GM19468 (cell line): Measurements from ENCODE around the gene PLA2G4A.

Source experiments
- ATAC-seq: cut with Tn5 transposase; IDR thresholded peaks from one replicate; pipeline ENCODE4 v1.9.1; 2021; ENCODE audit warnings: mild to moderate bottlenecking, moderate library complexity, moderate number of reproducible peaks; ENCODE audit not compliant: unreplicated experiment; ENCODE audit errors: extremely low read depth

The PLA2G4A gene

DNA sequence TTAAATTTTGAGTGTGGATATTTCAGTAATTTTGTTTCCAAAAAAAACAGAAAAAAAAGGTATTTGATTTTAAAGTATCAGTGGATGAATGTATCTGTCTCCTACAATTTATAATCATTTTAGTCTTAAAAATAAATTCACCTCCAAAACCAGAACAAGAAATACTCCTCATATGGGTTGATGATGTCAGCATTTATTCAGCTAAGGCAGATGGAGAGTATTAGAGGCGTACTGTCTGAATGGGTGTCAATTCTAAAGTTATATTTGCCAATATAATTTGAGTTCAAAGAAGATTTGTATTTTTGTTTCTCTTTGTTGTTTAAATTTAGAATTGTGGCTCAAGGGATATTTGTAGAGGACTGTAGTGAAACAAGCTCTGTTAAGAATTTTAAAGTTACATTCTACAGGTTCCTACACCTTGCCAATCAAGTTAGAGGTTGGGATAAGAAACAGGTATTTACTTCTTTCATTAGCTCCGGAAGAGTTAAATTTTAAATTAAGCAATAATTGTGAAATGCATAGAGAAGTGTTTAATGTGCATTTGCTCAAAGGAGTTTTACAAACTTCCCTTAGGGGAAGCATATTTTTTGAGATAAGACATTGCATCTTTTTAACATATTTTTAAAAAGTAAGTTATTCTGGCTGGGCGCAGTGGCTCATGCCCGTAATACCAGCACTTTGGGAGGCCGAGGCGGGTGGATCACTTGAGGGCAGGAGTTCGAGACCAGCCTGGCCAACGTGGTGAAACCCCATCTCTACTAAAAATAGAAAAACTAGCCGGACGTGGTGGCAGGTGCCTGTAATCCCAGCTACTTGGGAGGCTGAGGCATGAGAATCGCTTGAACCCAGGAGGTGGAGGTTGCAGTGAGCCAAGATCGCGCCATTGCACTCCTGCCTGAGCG is 1.2 kb downstream of the PLA2G4A start:
- ATAC-seq: no peak

DNA sequence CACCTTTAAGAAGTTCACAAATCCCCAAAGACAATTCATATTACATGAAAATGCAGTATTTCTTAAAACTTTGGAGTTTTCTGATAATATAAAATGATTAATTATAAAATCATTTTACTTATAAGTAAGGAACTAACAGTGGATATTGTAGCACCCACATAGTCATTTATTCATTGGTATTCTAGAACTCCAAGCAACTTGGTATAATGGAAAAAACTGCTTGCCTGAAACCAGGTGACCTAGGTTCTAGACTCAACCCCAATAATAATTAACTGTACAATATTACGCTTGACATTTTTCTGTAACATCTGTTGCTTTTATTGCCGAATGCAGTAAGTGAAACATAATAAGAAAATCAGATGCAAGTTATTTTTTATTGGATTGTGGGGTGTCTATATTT is 2.4 kb downstream of the PLA2G4A start:
- no peak for ATAC-seq

DNA sequence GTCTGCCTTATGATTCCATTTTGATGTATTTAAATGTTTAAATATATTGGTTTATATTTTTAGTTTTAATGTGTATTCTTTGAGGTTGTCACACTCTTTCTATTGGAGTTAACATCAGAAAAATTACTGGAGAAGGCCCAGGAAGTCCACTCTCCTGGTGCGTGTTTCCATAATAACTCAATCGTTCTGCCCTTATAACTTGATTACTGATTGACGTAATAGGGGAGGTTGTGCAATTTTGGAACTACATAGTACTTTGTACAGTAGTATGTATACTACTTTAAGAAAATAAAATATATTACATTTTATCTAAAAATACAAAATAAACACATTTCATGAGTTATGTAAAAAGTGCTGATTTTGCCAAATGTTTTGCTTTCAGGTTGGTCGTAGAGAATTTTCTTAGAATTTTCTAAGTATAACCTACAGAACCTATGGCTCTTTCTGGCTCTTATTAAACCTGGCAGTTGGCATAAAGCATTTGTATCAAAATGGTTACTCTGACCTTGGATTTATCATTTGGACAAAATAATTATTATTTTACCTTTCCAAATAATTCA is 5.7 kb downstream of the PLA2G4A start:
- ATAC-seq: no peak

DNA sequence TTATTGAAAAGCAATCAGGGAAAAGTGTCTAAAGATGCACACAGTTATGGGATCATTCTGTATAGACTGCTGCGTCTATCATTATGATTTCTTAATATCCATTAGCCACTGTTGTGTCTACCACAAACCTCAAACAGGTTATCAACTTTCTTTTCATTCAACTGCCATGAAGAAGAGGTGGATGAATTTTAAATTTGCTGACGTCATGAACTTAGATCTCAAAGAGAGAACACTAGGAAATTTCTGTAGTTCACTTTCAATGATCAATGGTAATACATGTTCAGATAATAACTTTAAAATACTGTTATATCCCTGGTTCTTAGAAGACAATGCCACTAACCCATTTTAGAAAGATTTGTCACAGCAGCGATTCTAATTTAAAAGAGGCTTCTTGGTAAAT is 6.7 kb downstream of the PLA2G4A start:
- ATAC-seq: no peak

DNA sequence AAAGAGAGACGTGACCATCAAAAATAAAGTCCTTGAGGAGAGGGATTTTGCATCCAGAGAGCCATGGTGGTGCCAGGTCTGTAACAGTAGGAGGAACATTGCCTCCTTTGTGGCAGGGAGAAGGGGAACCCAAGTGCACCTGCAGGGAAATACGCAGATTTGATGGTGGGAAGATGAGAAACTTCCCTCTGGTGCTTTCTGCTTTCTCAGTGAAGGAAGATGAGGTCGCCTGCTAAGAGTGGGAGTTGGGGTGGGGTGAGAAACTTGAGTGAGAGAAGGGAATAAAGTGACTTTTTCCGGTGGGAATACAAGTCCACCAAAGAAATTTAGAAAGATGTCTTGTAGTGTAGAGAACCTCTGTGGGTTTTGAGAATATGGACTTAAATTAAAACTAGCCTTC is 9.1 kb downstream of the PLA2G4A start:
- no peak for ATAC-seq

DNA sequence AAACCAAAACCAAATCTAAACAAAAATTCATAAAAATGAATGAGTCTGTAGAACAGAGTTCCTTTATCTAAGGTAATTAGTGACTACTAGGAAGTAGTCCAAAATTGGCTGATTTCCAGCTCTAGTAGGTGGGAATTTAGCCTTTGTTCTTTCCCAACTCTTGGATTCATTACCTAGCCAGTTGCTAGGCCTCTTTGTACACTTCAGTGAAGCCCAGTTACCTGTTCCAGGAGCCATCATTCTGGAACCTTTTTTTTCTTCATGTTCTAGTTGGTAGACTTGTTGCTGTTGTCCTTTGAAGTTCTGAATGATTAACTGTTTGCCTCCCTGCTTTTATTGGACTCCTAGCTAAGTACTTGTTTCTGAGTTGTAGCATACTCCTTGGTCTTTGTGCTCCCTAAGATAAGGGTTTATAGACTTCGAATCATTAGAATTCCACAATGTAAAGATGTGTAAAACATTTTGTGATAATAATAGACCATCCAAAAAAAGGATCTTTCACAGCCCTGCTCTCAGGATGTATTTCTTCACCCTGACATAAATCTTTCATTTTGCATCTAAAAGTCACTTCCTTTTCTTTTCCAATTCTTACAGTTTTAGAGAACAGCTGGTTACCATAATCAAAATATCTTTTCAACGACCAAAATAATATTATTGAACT is 9.8 kb downstream of the PLA2G4A start:
- ATAC-seq: no peak

DNA sequence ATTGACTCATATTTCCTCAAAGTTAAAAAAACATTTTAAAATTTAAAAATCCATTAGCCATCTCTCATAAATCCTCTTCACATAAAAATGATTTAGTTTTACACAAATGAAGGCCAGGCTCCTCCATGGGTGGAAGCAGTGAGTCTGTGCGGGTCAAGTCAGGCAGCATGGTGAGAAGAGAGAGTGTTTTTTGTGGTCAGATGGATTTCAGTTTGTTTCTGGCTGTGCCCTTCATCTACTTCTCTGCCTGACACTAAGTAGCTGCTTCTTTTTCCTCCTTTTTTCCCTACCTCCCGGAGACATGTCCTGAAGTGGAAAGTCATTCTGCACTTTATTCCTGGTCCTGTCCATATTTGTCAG is 10.3 kb downstream of the PLA2G4A start:
- no peak for ATAC-seq

DNA sequence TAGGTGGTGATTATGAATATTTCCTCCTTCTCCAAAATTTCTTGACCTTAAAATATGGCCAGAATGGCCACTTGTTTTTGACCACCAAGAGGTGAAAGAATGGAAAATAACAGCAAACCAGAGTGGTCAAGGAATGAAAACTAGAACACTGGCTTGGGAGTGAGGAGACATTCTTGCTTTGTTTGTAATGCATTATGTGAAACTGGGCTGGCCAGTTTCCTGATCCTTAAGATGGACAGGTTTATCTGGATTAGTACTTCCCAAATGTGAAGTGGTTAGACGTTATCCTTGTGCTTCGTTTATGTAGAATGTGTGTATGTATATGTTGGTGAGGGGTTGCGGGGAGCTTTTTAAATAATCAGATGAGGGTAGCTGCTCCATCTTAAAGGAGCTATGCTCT is 12.8 kb downstream of the PLA2G4A start:
- ATAC-seq: no peak

DNA sequence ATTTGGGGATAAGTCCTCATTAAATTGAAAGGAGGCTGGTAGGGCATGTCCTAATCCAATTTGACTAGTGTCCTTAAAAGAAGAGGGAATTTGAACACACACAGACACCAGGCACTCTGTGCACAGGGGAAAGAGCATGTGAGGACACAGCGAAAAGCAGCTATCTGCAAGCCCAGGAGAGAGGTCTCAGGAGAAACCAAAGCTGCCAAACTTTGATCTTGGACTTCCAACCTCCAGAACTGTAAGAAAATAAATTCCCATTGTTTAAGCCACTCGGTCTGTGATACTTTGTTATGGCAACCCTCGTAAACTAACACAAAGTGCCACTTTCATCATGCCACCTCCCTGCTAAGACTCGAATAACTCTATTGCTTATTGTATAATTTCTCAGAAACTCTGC is 13.8 kb downstream of the PLA2G4A start:
- ATAC-seq: no peak

DNA sequence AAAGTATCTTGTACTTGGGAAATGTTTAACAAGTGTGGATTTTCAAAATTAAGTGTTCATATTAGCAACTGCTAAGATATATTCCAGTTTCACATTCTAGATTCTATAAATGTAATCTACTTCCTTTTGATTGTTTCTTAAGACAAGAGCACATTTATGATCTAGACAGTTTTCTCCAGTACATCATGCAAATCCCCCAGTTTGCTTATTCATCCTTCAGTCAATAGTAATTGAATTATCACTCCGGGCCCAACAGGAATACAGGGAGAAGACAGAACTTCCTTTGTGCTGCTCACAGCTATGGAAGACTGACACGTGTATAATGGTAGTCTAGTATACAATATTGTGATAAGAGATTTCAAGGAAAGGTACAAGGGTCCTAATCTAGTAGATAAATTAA is 14.5 kb downstream of the PLA2G4A start:
- no peak for ATAC-seq

DNA sequence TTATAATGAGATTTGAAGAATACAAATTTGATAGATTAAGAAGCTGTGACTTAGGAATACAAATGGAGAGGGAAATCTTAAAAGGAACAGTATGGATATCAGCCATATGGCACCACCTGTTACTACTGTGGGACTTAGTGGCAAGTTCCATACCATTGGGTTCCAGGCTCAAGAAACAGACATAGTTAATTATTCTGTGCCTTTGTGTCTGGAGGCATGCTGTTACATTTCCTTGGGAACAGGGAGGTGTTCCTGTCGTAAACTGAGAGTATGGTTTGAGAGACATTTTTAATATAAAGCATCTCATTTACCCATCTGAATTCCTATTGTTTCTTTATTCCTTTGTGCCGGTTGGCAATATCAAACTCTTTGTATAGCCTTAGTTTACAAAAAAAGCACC is 15.2 kb downstream of the PLA2G4A start:
- ATAC-seq: no peak

DNA sequence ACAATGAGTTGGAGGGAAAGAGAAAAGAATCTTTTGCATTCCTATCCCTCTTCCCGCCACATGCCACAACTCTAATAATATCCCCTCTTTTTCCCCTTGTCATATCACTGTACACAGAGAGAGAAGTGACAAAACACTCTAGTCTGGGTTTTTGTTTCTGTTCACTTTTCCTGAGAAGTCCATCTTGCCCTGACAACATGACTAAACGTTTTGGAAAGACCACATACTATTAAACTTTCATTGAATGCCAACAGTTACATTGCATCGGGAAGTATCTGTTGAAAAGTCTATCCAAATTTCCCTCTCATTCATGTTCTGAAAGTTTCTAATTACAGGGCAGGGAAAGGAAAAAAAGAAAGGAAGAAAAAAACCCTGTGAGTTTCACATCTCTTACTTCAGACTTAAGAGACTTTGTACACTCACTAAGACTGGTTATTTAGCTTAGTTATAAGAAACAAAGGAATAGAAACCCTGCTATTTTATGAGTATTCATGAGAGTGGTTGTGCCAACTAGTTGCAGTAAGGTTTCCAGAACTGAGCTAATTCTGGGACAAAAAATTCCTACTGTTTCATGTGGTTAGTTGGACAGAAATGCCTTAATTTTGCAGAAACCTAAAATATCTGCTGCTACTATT is 16.9 kb downstream of the PLA2G4A start:
- ATAC-seq: no peak

DNA sequence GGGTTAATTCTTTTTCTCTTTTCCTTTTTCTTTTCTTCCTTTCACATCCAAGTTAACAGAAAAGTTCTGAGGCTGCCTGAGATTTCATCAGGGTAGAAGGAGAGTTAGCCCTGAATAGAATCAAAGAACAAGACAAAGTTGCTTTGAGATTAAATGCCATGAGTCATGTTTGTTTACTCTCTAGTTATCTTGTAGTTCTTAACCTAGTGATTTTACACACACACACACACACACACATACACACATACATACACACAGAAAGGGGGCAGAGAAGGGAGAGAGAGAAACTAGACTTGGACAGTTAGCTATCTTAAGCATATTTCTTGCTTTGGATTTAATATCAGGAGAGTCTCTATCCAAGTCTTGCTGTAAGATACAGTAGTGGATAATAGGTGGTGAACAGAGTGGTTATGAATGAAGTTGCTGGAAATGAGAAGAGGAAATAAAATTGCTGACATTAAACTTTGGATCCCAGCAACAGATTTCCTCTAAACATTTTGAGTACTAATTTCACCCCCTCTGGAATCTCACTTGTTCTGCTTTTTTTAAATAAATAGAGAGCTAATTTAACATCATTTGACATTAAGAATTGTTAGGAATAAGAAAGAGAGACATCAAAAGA is 19.9 kb downstream of the PLA2G4A start:
- no peak for ATAC-seq

DNA sequence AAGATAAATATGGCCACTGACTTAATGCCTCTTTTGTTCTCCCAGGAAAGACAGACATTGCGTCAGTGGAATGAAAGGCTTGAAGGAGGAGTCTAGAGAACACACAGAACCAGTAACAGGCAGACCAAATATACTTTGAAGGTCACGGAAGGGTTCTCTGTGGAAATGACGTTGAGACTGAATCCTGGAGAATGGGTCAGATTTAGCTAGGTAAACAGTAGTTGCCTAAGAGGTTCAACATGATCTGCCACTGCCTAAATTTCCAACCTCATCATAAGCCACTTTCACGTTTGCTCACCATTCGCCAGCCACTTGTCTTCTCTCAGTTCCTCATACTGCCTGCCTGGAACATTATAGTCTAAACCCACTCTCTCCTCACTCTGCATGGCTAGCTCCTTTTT is 20.5 kb downstream of the PLA2G4A start:
- ATAC-seq: peak; percentile 85

DNA sequence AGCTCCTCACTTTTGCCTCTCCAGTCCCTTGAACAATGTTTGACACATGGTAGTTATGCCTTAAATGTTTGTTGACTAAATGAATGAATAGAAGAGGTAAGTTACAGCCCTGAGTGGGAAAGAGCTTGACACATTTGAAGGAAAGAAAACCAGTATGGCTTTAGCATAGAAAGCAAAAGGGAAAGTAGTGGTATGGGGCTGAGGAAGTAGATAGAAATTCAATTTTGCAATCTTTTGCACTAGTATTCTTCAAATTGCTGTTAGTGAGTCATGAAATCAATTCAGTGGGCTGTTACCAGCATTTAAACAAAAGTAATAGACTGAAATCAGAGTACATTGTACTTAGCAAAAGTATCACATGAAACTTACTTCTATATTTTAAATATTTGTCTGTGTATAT is 21.1 kb downstream of the PLA2G4A start:
- no peak for ATAC-seq

DNA sequence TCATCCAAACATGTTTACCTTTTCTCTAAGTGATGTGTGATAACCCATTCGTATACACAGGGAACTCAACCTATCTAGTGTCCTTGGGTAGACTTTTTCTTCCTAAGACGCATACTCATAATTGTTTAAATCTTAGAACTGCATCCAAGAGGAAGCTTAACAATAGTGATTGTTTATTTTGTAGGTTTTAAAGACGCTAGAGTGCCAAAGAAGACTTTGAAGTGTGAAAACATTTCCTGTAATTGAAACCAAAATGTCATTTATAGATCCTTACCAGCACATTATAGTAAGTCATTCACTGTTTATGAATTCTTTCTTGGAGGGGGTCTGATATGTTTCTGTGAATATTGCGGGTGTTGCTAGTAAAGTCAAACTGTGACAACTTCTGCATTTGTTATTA is 25.4 kb downstream of the PLA2G4A start:
- ATAC-seq: no peak

DNA sequence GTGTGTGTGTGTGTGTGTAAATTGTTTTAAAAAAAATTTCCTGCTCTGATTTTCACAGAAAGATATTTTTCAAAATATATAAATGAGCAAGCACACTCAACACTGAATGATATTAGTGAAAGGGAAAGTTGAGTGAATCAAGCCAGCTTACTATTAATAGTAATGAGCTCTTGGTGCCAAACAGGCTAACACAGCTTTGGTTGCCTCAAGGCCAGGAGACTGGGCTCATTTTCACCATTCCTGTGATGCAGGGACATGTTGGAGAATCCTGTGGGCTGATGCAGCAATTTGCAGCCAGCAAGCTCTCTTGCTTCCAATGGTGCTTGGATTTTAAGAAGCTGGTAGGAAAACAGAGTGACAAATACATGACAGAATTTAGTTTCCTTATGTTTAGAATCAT is 30.2 kb downstream of the PLA2G4A start:
- no peak for ATAC-seq

DNA sequence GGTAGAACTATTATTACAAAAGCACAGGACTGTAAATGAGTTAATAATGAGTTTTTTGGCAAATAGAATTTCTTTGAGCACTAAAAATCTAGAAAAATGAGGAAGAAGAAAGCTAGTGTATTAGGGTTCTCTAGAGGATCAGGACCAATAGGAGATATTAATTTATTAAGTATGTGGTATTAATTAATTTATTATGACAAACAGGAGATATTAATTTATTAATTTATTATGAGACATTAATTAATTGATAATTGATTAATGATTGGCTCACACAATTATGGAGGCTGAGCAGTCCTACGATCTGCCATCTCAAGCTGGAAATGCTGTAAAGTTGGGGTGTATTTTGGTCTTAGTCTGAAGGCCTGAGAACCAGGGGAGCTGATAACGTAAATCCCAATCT is 31.2 kb downstream of the PLA2G4A start:
- no peak for ATAC-seq

DNA sequence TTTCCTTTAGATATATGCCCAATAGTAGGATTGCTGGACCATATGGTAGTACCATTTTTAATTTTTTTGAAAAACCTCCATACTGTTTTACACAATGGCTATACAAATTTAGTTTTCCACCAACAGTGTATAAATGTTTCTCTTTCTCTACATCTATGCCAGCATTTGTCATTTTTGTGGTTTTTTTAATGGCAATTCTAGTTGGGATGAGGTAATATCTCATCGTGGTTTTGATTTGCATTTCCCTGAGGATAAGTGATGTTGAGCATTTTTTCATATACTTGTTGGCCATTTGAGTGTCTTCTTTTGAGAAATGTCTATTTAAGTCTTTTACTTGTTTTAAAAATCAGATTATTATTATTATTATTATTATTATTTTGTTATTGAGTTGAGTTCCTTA is 35.5 kb downstream of the PLA2G4A start:
- no peak for ATAC-seq

DNA sequence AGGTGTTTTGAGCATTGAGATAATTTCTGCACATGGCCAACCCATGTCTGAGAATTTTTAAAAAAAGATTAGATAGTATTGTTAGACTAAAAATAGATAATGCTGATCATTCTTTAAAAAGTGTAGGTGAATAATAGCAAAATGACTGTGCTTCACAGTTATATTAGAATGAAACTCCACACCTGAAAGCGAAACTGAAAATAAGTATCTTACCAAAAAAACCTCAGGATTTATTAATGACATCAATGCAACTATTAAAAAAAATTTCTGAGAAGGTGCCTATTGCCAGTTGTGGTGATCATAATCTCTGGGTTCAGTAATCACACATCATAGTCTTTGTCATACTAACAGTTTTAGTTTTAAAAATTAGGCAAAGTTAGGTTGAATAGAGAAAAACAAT is 36.5 kb downstream of the PLA2G4A start:
- peak; percentile 72 for ATAC-seq

DNA sequence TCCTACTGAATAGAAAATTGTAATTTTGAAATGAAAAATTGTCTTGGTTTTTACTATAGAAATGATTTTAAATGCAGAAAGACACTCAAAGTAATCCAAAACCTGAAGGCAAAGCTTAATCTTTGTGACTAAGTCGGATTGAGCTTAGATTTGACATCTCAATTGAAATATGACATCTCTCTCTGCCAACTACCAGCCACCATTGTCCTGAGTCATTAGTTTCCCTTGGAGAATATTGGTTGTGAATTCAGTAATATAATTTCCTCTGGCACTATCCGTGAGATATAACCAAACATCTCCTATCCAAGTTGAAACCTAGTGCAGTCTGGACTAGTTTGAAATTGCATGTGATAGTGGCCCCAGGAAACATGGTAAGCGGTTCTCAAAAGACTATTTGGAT is 37.1 kb downstream of the PLA2G4A start:
- ATAC-seq: no peak
